Endodermal cell (in vitro differentiated cells): ENCODE data around the gene SLC24A3. TPM values are rescaled to one million over a fixed set of nuclear protein-coding genes. Genes with fewer than 3 reads are reported as not detected.

Experiments used
- DNase-seq: peaks from one replicate; pipeline ENCODE4 v3.0.0-alpha.2; 2017
- H3K27ac ChIP-seq: 2 replicates; pipeline ENCODE4 v1.5.1; 2013; ENCODE audit warnings: mild to moderate bottlenecking, low read depth, low read length, moderate library complexity
- H3K27me3 ChIP-seq: 2 replicates; pipeline ENCODE4 v1.6.1; 2013; ENCODE audit warnings: mild to moderate bottlenecking, low read length, moderate library complexity; ENCODE audit not compliant: insufficient read depth, control insufficient read depth, poor library complexity, severe bottlenecking
- H3K36me3 ChIP-seq: 2 replicates; pipeline ENCODE4 v1.7.0; 2013; ENCODE audit warnings: mild to moderate bottlenecking, low read length, moderate library complexity; ENCODE audit not compliant: control insufficient read depth, insufficient read depth
- H3K4me1 ChIP-seq: one replicate; pipeline ENCODE4 v1.7.0; 2013; ENCODE audit warnings: low read length; ENCODE audit not compliant: control insufficient read depth, insufficient read depth
- H3K4me3 ChIP-seq: 2 replicates; pipeline ENCODE4 v1.5.1; 2013; ENCODE audit warnings: mild to moderate bottlenecking, low read length, moderate library complexity
- H3K9ac ChIP-seq: 2 replicates; pipeline ENCODE4 v1.6.1; 2013; ENCODE audit warnings: mild to moderate bottlenecking, low read length, moderate library complexity; ENCODE audit not compliant: poor library complexity, severe bottlenecking; ENCODE audit errors: extremely low read depth
- H3K9me3 ChIP-seq: 2 replicates; pipeline ENCODE4 v1.6.1; 2013; ENCODE audit warnings: mild to moderate bottlenecking, low read length, moderate library complexity; ENCODE audit not compliant: control insufficient read depth
- H3K27ac Mint-ChIP-seq: 2 replicates; pipeline ENCODE4 v1.8.0; 2020; ENCODE audit warnings: mixed read lengths
- H3K27me3 Mint-ChIP-seq: 2 replicates; pipeline ENCODE4 v1.8.0; 2021; ENCODE audit warnings: mild to moderate bottlenecking, mixed read lengths; ENCODE audit not compliant: insufficient read depth
- H3K36me3 Mint-ChIP-seq: 2 replicates; pipeline ENCODE4 v1.8.0; 2020; ENCODE audit warnings: low read depth, mixed read lengths
- H3K4me1 Mint-ChIP-seq: 2 replicates; pipeline ENCODE4 v1.8.0; 2020; ENCODE audit warnings: mixed read lengths
- H3K4me3 Mint-ChIP-seq: 2 replicates; pipeline ENCODE4 v1.8.0; 2020; ENCODE audit warnings: mild to moderate bottlenecking, moderate library complexity, mixed read lengths
- H3K9me3 Mint-ChIP-seq: 2 replicates; pipeline ENCODE4 v1.8.0; 2020; ENCODE audit warnings: mild to moderate bottlenecking, mixed read lengths
- WGBS, 2 experiments: methylation state at CpG; one replicate each; pipeline versions ENCODE4 v1.1.5 to v1.1.7; 2013; ENCODE audit warnings: missing lambda C conversion rate in 2 of 2, mixed read lengths in 1 of 2; ENCODE audit not compliant: insufficient coverage in 1 of 2, insufficient read length in 1 of 2; 5-methylcytosine and 5-hydroxymethylcytosine counted together
- total RNA-seq, 2 donors: library from RNA; stranded (reverse); fragmentation: NEBNext Ultra II Directional in 1 of 2; extraction: Animal tissue kit (Norgen Biotek cat#: 25700) in 1 of 2; gene quantifications; 2 replicates in 1 of 2; 3 replicates in 1 of 2; pipeline ENCODE4 v1.2.1, GENCODE V29; 2021
- TF ChIP-seq, protein P1 (sequence below): fragments of 200-600 bp; sonication (generic); conservative IDR thresholded peaks from 2 replicates; pipeline ENCODE4 v1.5.0; 2021; ENCODE audit warnings: antibody characterized with exemption, mild to moderate bottlenecking

Gene SLC24A3
- total RNA-seq, 2 donors from 2014 or later = 1.5 to 1.8 TPM

DNA sequence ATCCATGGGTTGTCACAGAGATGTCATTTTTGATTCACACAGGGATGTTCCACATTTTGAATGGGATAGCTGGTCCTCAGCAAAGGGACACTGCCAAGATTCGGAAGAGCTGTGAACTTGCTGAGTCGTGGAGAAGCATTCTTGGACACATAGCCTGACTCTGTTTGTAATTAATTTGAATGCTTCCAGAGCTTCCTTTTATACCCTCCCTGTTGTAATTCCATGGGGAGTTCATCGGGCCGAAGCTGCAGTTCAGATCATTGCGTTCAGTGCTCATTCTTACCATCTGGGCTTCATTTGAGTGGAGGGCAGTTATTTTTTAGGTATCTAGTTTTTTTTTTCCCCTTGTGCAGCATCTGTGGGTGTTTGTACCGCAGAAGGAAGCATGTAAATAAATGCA, 126.5 kb downstream of the SLC24A3 start:
- Mint-ChIP-seq H3K4me1 (no peaks in the 10 kb centered on the region), H3K4me3 (no peak overlapping the region), H3K9me3 (no peaks in the 10 kb centered on the region), H3K27me3 (no peaks in the 10 kb centered on the region), H3K27ac (no peak overlapping the region), H3K36me3 (no peaks in the 10 kb centered on the region)
- H3K27me3 ChIP-seq = no peaks in the 10 kb centered on the region
- no peak overlapping the region for H3K27ac ChIP-seq
- H3K36me3 ChIP-seq = no peaks in the 10 kb centered on the region
- WGBS, 2 experiments = 91 to 95% methylated on average over 1 to 5 of the region's 6 CpGs
- DNase-seq = no peak
- H3K4me3 ChIP-seq = no peak overlapping the region
- H3K9me3 ChIP-seq = no peaks in the 10 kb centered on the region
- no peaks in the 10 kb centered on the region for H3K4me1 ChIP-seq
- no peak overlapping the region for H3K9ac ChIP-seq
- TF ChIP-seq, protein P1, sequence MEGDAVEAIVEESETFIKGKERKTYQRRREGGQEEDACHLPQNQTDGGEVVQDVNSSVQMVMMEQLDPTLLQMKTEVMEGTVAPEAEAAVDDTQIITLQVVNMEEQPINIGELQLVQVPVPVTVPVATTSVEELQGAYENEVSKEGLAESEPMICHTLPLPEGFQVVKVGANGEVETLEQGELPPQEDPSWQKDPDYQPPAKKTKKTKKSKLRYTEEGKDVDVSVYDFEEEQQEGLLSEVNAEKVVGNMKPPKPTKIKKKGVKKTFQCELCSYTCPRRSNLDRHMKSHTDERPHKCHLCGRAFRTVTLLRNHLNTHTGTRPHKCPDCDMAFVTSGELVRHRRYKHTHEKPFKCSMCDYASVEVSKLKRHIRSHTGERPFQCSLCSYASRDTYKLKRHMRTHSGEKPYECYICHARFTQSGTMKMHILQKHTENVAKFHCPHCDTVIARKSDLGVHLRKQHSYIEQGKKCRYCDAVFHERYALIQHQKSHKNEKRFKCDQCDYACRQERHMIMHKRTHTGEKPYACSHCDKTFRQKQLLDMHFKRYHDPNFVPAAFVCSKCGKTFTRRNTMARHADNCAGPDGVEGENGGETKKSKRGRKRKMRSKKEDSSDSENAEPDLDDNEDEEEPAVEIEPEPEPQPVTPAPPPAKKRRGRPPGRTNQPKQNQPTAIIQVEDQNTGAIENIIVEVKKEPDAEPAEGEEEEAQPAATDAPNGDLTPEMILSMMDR = no peak

DNA sequence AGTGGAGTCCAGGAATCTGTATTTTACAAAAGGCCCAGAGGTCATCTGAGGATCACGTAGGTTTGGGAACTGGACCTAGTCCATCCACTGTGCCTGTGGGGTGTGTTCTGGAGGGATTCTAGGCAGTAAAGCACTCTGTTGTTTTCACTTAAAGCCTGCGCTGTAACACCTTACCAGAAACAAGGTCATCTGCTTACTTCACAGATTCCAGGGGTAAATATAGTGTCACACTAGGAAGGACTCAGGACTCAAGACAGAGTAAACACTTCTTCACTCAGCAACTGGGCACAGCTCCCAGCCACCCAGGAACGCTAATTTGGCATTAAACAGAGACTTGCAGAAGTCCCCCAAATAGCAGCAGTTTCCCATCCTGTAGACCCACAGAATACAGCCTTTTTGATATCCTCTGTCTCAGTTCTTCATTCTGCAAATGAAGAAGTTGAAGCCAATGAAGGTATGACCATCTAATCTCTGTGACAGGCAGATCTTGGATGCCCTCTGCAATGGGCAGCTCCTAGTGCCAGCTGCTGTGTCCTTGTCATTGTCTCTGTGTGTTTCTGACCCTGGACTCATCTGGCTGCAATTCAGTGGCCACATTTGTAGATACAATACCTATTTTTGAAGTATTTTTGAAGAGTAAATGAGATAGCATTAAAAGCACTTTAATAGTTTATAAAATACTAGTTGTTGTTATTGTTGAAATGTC, 129.1 kb downstream of the SLC24A3 start:
- H3K27me3 Mint-ChIP-seq = no peaks in the 10 kb centered on the region
- TF ChIP-seq, protein P1 = no peak

DNA sequence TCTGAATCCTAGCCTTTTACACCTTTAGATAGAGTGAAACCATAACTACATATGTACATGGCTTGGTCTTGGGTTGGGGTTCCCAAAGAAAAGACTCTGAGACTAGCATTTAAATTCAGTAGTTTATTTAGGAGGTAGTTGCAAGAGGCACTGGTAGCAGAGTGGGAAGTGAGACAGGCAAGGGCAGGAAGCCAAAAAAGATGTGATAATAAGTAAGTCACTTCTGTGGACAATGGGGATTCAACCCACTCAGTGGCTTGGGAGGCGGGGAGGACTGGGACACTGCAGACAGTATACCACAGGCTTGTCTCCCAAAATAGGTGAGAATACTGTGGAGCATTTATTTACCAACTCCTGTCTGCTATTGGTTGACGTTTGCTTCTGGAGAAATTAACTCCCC, 131.9 kb downstream of the SLC24A3 start:
- Histone ChIP-seq H3K4me1 (no peaks in the 10 kb centered on the region), H3K27me3 (no peaks in the 10 kb centered on the region), H3K9ac (no peak overlapping the region), H3K36me3 (no peaks in the 10 kb centered on the region), H3K4me3 (no peak overlapping the region), H3K9me3 (no peaks in the 10 kb centered on the region), H3K27ac (no peak overlapping the region)
- TF ChIP-seq, protein P1 = no peak
- DNase-seq = no peak
- Mint-ChIP-seq H3K27ac (no peak overlapping the region), H3K27me3 (no peaks in the 10 kb centered on the region), H3K4me1 (no peaks in the 10 kb centered on the region), H3K9me3 (no peaks in the 10 kb centered on the region), H3K4me3 (no peak overlapping the region), H3K36me3 (no peaks in the 10 kb centered on the region)
- WGBS, 2 experiments = 80 to 97% methylated on average over 2 of the region's 2 CpGs

More for the DNA sequence above, 129.1 kb downstream of the SLC24A3 start:
- no peaks in the 10 kb centered on the region for H3K36me3 Mint-ChIP-seq
- no peaks in the 10 kb centered on the region for H3K9me3 ChIP-seq
- no peak overlapping the region for H3K27ac ChIP-seq
- no peaks in the 10 kb centered on the region for H3K4me1 ChIP-seq
- no peak for DNase-seq
- H3K4me3 Mint-ChIP-seq = no peak overlapping the region
- no peaks in the 10 kb centered on the region for H3K27me3 ChIP-seq
- H3K9ac ChIP-seq = no peak overlapping the region
- H3K9me3 Mint-ChIP-seq = no peaks in the 10 kb centered on the region
- H3K36me3 ChIP-seq = no peaks in the 10 kb centered on the region
- H3K4me1 Mint-ChIP-seq = no peaks in the 10 kb centered on the region
- no peak overlapping the region for H3K4me3 ChIP-seq
- no peak overlapping the region for H3K27ac Mint-ChIP-seq
- WGBS, 2 experiments = 89% methylated on average over 3 of the region's 3 CpGs; no CpG with 5 or more reads in 1 of the 2 experiments
